NCI-H1417 treated with DMSO at 0.1 percent for 48 hours (cell line): ENCODE measurements around the gene ZNF738.
"Not testable (repeated sequence)": the region's sequence is repeated elsewhere in the genome, so short reads cannot be mapped to it uniquely, and the experiment has no call there.

Experiments
- DNase-seq: peaks from one replicate; lab custom pipeline; 2025; lab: John Stamatoyannopoulos, UW

The ZNF738 gene

DNA sequence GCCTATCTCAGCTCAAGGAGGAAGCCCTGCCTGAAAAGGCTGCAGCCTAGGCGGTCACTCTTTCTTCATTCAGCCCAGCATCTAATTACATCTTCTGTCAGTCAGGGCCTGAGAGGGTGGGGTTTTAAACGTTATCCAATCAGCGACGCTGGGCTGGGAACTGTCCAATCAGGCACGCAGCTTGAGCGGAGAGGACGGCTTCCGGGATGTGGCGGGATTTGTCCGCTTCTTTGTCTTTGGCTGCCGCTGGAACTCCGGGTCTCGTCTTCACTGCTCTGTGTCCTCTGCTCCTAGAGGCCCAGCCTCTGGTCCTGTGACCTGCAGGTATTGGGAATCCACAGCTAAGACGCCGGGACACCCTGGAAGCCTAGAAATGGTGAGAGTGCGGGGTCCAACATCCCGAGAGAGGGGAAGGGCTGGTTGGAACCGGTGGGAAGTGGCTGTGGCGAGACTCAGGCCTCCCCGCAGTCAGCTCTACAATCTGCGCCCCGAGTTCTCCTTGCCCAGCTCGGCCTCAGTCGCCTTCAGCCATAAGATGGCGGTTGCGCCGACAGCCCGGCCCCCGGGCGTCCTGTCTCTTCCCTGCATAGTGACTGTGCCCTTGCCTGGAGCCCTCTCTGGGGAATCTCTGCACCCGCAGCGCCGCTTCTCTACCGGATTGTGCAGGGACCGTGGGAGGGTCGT lies at the start of gene ZNF738:
Gene ZNF738, plus strand, starts transcription at position 233 of the 684 bp plus-strand sequence. Its CDS starts 141 bp downstream, at position 374.
- peak; percentile 74 for DNase-seq

DNA sequence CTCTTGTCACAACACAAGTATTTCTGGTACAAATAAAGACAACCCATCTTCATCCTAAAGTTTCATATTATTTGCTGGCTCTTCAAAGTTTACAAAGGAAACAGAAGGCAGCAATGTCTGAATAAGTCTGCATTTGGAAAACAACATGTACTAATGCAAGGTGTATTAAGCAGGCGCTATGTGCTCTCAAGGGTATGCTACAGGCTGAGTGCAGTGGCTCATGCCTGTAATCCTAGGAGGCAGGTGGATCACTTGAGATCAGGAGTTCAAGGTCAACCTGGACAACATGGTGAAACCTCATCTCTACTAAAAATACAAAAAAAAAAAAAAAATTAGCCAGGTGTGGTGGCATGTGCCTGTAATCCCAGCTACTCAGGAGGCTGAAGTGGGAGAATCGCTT lies 46.0 kb upstream of the ZNF738 start:
- not testable (repeated sequence) for DNase-seq

DNA sequence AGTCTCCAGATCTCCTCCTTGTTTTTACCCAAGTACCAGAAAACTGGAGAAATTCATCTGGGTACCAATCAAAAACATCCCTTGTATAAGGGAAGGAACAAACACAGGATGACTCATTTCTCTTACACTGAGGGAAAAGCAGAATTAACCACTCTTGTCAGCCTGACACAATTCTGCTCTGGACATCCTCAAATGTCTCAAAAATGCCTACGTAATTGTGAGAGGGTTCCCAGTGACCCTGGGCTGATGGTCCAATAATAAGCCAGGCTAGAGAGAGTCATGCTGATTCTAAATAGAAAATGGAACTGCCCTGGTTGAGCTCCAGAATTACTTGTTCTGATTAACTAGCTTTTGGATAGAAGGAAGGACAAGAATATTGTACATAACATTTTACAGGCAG lies 44.1 kb upstream of the ZNF738 start:
- DNase-seq, result no peak

- no peak for DNase-seq
Observed at GRCh38 chr19:21317821-21318220, 41.0 kb upstream of the ZNF738 start.

GRCh38 chr19:21321134-21321533 lies 37.7 kb upstream of the ZNF738 start:
- no peak for DNase-seq

- DNase-seq, result no peak
Observed at GRCh38 chr19:21321996-21322395, 36.8 kb upstream of the ZNF738 start.

- DNase-seq, result no peak
Observed at GRCh38 chr19:21322528-21322927, 36.3 kb upstream of the ZNF738 start.

DNA sequence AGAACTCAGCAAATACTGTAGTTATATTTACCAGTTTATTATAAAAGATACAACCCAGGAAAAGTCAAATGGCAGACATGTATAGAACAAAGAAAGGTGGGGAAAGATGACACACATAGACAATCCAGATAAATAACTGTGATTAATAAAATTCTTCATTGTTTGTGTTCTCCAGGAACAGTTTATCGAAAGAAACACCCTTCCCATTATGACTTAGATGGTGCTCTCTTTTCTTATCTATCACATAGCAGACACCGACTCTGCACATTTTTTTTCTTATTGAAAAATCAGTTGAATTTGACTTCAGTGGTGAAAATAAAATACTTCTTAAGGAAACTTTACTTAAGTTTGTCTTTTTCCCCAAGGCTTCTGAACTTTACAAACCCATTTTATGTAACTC lies 35.8 kb upstream of the ZNF738 start:
- no peak for DNase-seq

DNA sequence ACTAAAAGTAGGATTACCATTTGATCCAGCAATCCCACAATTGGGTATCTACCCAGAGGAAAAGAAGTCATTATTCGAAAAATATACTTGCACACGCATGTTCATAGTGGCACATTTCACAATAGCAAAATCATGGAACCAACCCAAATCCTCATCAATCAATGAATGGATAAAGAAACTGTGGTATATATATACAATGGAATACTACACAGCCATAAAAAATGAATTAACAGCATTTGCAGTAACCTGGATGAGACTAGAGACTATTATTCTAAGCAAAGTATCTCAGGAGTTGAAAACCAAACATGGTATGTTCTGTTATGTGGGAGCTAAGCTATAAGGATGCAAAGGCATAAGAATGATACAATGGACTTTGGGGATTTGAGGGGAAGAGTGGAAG lies 32.6 kb upstream of the ZNF738 start:
- DNase-seq, result no peak

DNA sequence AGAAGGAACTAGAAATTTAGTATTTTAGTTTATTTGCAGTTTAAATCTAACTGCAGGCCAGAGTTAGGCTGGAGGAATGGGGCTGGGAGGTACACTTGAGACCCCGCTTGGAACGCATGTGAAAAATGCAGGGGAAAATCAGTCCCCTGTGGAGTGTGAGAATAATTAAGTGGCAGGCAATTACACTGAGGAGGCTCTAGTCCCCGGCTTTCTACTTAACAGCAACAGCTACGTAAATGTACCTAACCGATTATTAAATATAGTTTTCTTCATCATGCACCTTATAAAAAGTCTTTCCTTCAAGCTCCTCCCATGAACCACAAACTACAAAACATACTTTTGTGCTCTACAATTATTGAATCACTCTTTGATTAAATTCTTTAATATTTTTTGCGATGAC lies 30.4 kb upstream of the ZNF738 start:
- DNase-seq, result peak; percentile 42

DNA sequence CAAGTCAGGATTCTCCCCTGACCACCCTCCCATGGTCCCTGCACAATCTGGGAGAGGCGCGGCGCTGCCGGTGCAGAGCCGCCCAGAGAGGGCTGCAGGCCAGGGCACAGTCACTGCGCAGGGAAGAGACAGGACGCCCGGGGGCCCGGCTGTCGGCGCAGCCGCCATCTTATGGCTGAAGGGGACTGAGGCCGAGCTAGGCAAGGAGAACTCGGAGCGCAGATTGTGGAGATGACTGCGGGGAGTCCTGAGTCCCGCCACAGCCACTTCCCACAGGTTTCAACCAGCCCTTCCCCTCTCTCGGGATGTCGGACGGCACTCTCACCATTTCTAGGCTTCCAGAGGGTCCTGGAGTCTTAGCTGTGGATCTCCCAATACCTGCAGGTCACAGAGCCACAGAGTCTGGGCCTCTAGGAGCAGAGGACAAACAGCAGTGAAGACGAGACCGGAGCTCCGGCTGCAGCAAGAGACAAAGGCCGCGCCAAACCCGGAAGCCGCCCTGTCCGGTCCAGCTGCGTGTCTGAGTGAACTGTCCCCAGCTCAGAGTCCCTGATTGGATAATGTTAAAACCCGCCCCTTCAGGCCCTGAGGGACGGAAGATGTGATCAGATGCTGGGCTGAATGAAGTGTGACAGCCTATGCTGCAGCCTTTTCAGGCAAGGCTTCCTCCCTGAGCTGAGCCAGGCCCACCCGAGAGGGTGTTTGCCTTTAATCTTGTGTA lies 29.8 kb upstream of the ZNF738 start, which contains the start of gene ZNF708:
Gene ZNF708, minus strand, starts transcription at position 526 of the 721 bp plus-strand sequence. Its CDS starts 198 bp downstream, at position 328.
- peak; percentile 77 for DNase-seq

DNA sequence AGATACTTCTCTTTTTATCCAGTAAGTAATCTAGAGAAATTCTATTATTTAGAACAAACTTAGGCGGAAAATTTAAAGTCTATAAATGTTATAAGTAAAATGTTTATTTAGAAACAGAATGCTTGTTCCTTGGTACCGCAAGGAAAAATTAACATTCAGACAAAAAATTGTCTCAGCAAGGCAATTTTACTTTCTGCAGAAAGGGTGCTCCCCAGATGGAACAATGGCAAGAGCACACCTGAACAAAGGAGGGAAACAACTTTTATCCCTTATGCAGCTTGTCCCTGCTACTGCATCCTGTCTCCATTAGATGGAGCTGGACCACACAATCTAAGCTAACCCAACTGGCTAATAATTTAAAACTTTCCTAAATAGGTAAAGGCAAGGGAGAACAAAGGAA lies 23.1 kb upstream of the ZNF738 start:
- no peak for DNase-seq

- DNase-seq, result not testable (repeated sequence)
Observed at GRCh38 chr19:21344841-21345240, 14.0 kb upstream of the ZNF738 start.

GRCh38 chr19:21352830-21353229 lies 6.0 kb upstream of the ZNF738 start:
- no peak for DNase-seq

- no peak for DNase-seq
Observed at GRCh38 chr19:21362291-21362690, 3.5 kb downstream of the ZNF738 start.

DNA sequence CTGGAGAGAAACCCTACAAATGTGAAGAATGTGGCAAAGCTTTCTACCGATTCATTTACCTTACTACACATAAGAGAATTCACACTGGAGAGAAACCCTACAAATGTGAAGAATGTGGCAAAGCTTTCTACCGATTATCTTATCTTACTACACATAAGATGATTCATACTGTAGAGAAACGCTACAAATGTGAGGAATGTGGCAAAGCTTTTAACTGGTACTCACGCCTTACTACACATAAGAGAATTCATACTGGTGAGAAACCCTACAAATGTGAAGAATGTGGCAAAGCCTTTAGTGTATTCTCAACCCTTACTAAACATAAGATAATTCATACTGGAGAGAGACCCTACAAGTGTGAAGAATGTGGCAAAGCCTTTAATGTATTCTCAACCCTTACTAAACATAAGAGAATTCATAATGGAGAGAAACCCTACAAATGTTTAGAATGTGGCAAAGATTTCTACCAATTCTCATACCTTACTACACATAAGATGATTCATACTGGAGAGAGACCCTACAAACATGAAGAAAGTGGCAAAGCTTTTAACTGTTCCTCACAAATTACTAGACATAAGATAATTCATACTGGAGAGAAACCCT lies 25.3 kb downstream of the ZNF738 start:
- no peak for DNase-seq

GRCh38 chr19:21396121-21396520 lies 37.3 kb downstream of the ZNF738 start:
- DNase-seq, result no peak

DNA sequence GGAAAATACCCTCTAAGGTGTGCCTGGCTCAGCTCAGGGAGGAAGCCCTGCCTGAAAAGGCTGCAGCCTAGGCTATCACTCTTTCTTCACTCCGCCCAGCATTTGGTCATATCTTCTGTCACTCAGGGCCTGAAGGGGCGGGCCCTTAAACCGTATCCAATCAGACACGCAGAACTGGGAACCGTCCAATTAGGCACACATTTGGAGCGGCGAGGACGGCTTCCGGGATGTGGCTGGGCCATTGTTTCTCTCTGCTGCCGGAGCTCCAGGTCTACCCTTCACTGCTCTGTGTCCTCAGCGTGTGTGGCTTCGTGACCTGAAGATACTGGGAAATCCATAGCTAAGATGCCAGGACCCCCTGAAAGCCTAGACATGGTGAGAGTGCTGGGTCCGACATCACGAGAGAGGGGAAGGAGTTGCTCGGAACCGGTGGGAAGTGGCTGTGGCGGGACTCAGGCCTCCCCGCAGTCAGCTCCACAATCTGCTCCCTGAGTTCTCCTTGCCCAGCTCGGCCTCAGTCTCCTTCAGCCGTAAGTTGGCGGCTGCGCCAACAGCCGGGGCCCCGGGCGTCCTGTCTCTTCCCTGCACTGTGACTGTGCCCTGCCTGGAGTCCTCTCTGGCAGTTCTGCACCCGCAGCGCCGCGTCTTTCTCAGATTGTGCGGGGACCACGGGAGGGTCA lies 38.2 kb downstream of the ZNF738 start, which contains the start of gene ZNF493:
Gene ZNF493, plus strand, starts transcription at position 241 of the 680 bp plus-strand sequence. Its CDS starts 105 bp downstream, at position 346.
- peak; percentile 97 for DNase-seq

DNA sequence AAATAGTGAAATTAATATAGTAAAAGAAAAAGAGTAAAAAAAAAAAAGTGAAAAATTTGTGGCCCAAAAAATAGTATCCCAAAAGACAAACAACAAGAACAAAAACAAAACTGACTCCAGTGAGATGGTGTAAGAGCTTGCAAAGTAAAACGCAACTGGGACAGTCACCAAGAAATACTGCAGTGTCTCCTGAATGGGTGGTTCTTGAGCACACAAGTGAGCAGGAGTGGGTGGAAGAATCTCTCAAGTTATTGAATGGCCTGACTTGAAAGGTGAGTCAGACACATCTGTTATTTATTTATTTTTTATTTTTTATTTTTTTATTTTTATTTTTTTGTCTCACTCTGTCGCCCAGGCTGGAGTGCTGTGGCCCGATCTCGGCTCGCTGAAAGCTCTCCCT lies 40.1 kb downstream of the ZNF738 start:
- no peak for DNase-seq

DNA sequence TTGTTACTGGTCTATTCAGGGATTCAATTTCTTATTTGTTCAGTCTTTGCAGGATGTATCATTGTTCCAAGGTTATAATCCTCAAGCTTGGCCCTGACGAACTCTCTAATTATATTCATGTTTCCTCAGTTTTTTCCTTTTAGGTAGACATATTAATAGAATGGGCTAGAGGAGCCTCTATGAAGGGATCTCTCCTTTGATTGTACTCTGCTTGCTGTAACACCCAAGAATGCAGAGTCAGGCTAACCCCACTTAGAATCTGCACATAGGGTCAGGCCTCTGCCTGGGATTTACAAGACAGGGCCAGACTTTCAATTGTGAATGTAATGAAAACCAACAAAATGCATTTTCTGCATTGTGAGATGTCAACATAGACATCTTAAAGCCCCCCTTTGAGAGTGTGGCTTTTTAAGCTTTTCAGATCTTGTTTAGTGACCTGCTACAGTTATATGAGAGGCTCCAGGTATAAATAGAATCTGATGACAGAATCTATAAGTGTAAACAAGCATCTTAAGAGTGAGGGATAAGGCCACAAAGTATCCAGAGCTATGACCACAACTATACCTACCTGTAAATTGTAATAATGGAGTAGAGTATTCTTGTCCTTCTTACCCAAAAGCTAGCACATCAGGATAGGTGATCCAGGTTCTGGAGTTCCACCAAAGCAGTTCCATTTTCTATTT lies 43.6 kb downstream of the ZNF738 start:
- DNase-seq, result no peak

DNA sequence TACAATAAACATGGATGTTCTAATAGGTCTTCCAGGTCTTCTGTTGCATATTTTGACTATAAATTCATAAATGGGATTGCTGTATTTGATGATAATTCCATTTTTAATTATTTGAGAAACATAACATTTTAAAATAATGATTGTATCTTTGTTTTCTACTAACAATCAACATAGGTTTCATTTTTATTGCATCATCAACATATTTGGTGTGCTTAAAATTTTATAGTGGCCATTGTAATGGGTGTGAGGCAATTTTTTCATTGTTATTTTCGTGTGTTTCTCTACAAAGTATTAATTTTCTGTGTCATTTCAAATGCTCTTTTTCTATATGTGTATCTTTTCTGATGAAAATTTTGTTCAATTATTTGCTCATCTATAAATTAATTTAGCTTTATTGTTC lies 51.4 kb downstream of the ZNF738 start:
- DNase-seq, result no peak

GRCh38 chr19:21422244-21422643 lies 63.4 kb downstream of the ZNF738 start:
- DNase-seq, result no peak
